GM21529 (cell line): ENCODE results near the gene OR2B3.
A peak's percentile ranks its signal among the peaks of the same experiment; 100 is the strongest.
"Not testable (repeated sequence)": the region's sequence is repeated elsewhere in the genome, so short reads cannot be mapped to it uniquely, and the experiment has no call there.

Experiments
- ATAC-seq: cut with Tn5 transposase; IDR thresholded peaks from one replicate; pipeline ENCODE4 v1.9.1; 2021; ENCODE audit not compliant: unreplicated experiment

Gene OR2B3, protein sequence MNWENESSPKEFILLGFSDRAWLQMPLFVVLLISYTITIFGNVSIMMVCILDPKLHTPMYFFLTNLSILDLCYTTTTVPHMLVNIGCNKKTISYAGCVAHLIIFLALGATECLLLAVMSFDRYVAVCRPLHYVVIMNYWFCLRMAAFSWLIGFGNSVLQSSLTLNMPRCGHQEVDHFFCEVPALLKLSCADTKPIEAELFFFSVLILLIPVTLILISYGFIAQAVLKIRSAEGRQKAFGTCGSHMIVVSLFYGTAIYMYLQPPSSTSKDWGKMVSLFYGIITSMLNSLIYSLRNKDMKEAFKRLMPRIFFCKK

DNA sequence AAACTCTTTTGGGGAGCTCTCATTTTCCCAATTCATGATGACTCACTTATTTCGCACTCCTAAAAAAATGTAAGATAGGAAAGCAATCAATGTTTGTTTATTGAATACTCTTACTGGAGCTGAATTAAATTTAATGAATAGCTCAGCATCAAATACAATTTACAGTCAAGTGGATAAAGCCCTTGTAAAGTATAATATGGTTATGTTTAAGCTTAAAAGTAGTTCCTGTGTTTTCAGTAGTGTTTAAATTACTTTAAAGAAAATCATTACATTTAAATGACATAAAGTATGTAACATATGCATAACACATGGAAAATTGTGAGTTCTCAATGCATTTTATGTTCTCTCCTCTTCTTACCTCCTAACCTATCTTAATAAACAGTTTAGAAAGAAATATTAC is at the start of gene OR2B3:
OR2B3 (minus strand) TSS at position 101 of the 400 bp plus-strand sequence; CDS start at position 36, 65 bp downstream.
- no peak for ATAC-seq

DNA sequence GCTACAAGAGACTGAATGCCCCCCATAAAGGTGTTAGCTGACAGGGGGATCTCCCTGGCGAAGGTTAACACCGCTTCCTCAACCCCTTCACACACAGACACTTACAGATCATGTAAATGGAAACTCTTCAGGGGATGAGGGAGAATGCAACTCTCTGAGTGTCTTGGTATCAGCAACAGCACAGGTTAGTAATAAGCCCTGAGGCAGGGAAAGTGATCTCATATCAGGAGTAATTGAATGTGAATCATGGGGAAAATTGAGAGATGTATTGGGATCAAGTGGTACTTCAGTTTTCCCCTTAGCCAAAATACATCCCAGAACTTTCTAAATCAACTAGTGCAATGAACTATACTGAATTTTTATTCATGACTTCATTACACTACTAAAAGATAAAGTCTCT is 44.6 kb upstream of the OR2B3 start:
- no peak for ATAC-seq

DNA sequence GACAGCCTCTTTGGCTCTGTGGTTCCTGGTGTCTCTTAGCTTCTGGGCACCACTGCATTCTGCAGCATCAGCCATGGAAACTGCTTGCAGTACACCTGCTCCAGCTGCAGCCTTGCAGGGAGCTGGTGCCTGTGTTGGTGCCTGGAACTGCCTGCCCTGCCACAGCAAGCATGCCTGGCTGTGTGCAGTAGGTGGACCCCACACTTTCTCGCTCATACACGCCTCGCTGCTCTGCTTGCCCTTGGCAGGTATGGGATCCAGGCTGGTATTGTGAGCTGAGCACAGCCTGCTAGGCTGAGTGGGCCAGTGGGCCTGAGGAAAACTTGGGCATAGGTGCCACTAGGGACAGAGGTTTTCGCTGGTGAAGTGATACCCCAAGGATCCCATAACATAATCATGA is 43.5 kb upstream of the OR2B3 start:
- no peak for ATAC-seq

DNA sequence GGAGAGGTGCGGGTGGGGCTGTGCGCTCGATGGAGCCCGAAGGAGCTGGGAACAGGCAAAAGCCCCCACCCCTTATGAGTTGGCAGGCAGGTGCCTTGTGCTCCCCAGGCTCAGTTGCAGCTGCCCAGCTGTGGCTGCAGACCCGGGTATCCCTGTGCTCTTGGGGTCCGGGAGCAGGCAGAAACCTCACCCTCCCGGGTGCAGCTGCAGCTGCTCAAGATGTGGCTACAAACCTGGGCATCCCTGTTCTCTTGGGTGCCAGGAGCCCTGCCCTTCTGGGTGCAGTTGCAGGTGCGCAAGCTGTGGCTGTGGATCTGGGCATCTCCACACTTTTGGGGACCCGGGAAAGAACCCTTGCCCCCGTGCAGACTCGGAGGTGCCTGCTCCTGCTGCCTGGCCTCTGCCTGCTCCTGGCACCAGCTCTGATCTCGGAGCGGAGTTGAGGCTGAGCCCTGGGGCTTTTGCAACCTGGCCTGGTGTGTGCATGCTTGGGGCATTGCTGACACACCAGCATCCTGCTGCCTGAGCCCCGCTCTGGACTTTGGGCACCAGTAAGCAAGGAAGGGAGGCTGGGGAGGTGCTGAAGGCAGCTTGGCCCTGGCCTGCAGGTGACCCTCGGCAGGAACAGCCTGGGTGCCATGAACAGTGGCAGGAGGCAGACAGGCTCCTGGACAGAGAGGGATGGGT is 42.4 kb upstream of the OR2B3 start:
- ATAC-seq = no peak

- ATAC-seq = not testable (repeated sequence)
Measured at GRCh38 chr6:29114964-29115363, 27.9 kb upstream of the OR2B3 start.

DNA sequence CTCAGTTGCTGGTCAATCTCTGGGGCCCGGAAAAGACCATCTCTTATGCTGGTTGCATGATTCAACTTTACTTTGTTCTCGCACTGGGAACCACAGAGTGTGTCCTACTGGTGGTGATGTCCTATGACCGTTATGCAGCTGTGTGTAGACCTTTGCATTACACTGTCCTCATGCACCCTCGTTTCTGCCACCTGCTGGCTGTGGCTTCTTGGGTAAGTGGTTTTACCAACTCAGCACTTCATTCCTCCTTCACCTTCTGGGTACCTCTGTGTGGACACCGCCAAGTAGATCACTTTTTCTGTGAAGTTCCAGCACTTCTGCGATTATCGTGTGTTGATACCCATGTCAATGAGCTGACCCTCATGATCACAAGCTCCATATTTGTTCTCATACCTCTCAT is 25.0 kb upstream of the OR2B3 start:
- ATAC-seq = no peak

DNA sequence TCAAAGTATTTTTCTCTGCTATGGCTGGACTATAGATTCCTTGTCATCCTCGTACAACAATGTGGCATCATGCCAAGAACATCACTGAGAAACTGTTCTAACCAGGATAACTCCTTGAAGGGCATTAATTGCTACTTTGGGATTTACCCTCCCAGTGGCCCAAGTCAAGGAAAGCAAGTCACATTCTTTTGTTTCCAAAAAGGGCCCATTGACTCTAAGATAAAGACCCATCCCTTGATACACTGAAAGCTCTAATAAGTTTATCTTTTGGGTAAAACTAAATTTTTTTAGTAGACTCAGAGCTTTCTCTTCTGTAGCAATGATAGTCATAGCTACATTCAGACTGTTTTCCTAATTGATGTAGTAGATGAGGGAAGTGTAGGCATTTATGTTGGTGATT is 20.6 kb upstream of the OR2B3 start, which contains the start of gene OR2J3:
OR2J3 (plus strand) TSS at position 301 of the 400 bp plus-strand sequence. CDS start 3,833 bp downstream, outside the sequence.
- ATAC-seq = no peak

GRCh38 chr6:29099190-29099589 is 12.1 kb upstream of the OR2B3 start, which contains the start of gene OR2J1:
OR2J1 (plus strand) TSS chr6:29099490; CDS start chr6:29100943, 1,453 bp downstream.
- no peak for ATAC-seq

GRCh38 chr6:29097803-29098202 is 10.7 kb upstream of the OR2B3 start:
- no peak for ATAC-seq

DNA sequence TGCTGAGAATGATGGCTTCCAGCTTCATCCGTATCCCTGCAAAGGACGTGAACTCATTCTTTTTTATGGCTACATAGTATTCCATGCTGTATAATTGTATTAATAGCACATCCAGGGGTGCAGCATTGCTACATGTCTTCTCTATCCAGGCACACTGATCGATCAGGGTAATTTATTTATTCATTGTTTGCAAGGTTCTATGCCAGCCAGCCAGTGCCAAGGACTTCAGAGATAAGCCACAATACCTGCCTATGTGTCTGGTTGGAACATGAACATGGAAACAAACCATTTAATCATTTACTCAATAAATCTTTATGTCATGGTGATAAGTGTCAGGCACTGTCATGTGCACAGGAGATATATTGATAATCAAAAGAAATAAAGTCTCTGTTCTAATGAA is 5.8 kb upstream of the OR2B3 start:
- ATAC-seq = no peak

DNA sequence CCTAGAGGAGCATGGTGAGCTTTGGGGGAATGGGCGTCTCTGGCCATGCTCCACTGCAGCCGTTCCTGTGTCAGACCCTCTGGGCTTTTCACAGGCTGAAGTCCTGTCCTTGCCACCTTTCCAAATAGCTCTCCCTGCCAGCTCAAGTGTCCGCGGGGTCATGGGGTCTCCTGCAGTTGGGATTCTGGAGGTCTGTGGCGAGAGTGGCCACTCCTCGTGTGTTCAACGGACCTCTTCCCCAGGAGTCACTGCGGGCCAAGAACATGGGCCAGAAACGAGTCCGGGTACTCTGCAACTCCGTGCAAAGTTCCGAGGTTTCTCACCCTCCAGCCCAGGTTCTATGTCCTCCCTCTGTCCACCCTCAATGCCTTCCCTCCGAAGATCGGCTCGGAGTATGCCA is 4.7 kb downstream of the OR2B3 start:
- ATAC-seq = no peak

DNA sequence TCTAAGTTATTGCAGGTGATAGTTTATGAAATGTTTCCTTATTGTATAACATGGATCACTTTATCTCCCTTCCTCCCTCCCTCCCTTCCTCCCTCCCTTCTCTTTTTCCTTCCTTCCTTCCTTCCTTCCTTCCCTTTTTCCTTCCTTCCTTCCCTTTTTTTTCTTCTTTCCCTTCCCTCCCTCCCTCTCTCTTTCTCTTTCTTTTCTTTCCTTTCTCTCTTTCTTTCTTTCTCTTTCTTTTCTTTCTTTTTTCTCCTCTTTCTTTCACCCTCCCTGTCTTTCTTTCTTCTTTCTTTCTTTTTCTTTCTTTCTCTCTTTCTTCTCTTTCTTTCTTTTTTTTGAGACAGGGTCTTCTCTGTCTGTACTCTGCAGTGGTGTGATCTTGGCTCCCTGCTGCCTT is 5.8 kb downstream of the OR2B3 start:
- ATAC-seq = no peak

DNA sequence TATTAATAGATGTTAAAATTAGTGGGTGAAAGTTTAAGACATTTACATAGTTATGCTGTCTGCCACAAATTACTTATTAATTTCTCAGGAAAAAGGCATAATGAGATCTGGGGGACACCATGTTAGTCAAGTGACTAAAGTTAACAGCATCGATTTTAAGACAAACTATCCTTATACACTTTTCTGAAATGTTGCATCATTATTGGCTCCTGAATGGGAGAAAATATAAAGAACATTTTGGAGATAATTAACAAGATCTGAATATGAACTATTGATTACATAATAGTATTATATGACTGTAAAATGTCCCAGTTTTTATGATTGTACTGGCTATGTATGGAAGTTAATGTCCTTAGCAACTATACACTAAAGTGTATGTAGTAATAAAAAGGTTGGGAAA is 7.9 kb downstream of the OR2B3 start:
- no peak for ATAC-seq

- ATAC-seq = peak; percentile 56
Measured at GRCh38 chr6:29071831-29072723, 15.0 kb downstream of the OR2B3 start.

- no peak for ATAC-seq
Measured at GRCh38 chr6:29051680-29052079, 35.4 kb downstream of the OR2B3 start.

DNA sequence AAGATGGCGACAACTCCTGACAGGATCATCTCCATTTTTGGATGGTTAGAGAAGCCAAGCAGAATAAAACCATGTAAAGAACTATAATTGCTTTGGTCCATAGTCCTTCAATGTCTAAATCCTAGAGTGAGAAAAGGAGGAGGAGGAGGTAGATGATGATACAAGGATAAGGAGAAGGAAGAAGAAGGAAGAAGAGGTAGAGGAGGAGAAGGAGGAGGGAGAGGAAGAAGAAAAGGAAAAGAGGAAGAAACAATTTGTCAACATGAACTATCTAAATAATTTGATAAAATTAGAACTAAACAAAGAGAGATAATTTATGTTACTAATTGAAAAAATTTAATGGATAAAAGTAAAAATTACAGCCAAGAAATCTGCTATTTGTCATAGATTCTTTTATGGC is 42.0 kb downstream of the OR2B3 start, which contains the start of gene OR2W1:
OR2W1 (minus strand) TSS at position 101 of the 400 bp plus-strand sequence; CDS start at position 101, 0 bp downstream.
- no peak for ATAC-seq
